Mucosa of rectum (tissue), 2 donors: ENCODE data around the gene IL1RN.

Experiments used
- H3K27ac ChIP-seq, 2 donors: one replicate each; pipeline ENCODE4 v1.7.0; 2013; ENCODE audit warnings: inconsistent platforms in 2 of 2, low read depth in 2 of 2, low read length in 2 of 2
- H3K27me3 ChIP-seq, 2 donors: one replicate each; pipeline ENCODE4 v1.7.0; 2013; ENCODE audit warnings: low read length in 2 of 2; ENCODE audit not compliant: control insufficient read depth in 2 of 2, insufficient read depth in 2 of 2
- H3K36me3 ChIP-seq, 2 donors: one replicate each; pipeline ENCODE4 v1.7.0; 2013; ENCODE audit warnings: low read length in 2 of 2; ENCODE audit not compliant: control insufficient read depth in 2 of 2, insufficient read depth in 2 of 2
- H3K4me1 ChIP-seq, 2 donors: one replicate each; pipeline ENCODE4 v1.7.0; 2013; ENCODE audit warnings: low read length in 2 of 2, mild to moderate bottlenecking in 1 of 2; ENCODE audit not compliant: control insufficient read depth in 2 of 2, insufficient read depth in 2 of 2
- H3K4me3 ChIP-seq, 2 donors: one replicate each; pipeline ENCODE4 v1.7.0; 2013; ENCODE audit warnings: low read length in 2 of 2
- H3K9ac ChIP-seq, 2 donors: one replicate each; pipeline ENCODE4 v1.7.0; 2013; ENCODE audit warnings: low read length in 2 of 2, low read depth in 1 of 2, mild to moderate bottlenecking in 1 of 2
- H3K9me3 ChIP-seq, 2 donors: one replicate each; pipeline ENCODE4 v1.7.0; 2013; ENCODE audit warnings: low read length in 2 of 2; ENCODE audit not compliant: control insufficient read depth in 2 of 2
- donor health status: healthy.
- donor health status: Normal muscosa, but diverticular disease.

IL1RN gene

DNA sequence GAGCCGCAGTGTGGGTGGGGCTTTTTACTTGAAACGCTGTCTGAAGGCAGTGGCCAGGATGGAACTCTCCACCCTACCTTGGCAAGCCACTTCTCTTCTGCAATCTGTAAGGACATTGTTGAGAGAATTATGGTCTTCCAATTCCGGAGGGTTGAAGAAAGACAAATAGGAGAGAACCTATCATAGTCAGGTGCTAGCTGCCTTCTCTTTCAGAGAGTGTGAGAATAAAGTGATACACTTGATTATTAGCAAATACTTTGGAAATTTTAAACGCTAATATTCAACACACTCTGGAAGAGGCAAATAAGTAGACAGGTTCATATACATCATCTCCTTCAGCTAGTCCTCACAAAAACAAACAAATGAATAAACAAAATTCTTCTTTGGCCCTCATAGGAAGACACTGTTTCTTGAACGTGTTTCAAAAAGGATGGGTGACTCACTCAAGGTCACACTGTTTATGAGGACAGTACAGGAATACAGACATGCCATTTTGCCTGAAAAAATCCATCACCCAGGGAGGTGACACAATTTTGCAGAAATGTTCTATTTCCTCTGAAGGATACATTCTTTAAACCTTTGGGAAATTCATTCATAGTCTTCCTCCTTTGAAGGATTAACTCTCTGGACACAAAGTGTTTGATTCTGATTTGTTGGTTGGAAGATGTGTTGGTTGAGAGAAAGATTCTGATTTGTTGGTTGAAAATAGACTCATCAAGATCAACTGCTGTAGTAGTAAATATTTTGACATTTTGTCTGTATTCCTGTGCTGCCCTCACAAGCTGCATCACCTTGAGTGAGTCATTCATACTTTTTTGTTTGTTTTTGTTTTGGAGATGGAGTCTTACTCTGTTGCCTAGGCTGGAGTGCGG lies 2.2 kb upstream of the IL1RN start:
- Histone ChIP-seq H3K27ac (no peak overlapping the region), H3K27me3 (no peaks in the 10 kb centered on the region), H3K4me1 (peaks cover 0 to 4% of the 10 kb centered on the region in 2 donors), H3K36me3 (no peaks in the 10 kb centered on the region), H3K9ac (no peak overlapping the region), H3K4me3 (no peak overlapping the region), H3K9me3 (no peaks in the 10 kb centered on the region)

DNA sequence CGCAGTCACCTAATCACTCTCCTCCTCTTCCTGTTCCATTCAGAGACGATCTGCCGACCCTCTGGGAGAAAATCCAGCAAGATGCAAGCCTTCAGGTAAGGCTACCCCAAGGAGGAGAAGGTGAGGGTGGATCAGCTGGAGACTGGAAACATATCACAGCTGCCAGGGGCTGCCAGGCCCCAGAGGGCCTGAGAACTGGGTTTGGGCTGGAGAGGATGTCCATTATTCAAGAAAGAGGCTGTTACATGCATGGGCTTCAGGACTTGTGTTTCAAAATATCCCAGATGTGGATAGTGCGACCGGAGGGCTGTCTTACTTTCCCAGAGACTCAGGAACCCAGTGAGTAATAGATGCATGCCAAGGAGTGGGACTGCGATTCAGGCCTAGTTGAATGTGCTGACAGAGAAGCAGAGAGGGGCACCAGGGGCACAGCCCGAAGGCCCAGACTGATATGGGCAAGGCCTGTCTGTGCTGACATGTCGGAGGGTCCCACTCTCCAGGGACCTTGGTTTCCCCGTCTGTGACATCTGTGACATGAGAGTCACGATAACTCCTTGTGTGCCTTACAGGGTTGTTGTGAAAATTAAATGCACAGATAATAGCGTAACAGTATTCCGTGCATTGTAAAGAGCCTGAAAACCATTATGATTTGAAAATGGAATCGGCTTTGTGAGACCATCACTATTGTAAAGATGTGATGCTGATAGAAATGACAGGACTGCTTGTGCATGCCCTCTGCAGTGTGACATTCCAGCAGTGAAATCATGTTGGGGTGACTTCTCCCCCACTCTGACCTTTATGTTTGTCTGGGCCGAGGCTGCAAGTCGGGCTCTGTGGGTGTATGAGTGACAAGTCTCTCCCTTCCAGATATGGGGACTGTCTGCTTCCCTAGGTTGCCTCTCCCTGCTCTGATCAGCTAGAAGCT lies 510 bp downstream of the IL1RN start:
- H3K27me3 ChIP-seq = no peaks in the 10 kb centered on the region
- no peak overlapping the region for H3K9ac ChIP-seq
- H3K4me1 ChIP-seq = peaks cover 0 to 4% of the 10 kb centered on the region in 2 donors
- H3K27ac ChIP-seq = no peak overlapping the region
- H3K4me3 ChIP-seq = no peak overlapping the region
- H3K9me3 ChIP-seq = no peaks in the 10 kb centered on the region
- no peaks in the 10 kb centered on the region for H3K36me3 ChIP-seq

DNA sequence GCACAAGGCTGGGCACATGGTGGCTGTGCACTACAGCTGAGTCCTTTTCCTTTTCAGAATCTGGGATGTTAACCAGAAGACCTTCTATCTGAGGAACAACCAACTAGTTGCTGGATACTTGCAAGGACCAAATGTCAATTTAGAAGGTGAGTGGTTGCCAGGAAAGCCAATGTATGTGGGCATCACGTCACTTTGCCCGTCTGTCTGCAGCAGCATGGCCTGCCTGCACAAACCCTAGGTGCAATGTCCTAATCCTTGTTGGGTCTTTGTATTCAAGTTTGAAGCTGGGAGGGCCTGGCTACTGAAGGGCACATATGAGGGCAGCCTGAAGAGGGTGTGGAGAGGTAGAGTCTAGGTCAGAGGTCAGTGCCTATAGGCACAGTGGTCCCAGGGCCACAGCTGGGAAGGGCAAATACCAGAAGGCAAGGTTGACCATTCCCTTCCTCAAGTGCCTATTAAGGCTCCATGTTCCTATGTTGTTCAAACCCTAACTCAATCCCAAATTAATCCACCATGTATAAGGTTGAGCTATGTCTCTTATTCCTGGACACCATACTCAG lies 2.2 kb downstream of the IL1RN start:
- Histone ChIP-seq H3K36me3 (no peaks in the 10 kb centered on the region), H3K27me3 (no peaks in the 10 kb centered on the region), H3K4me3 (no peak overlapping the region), H3K9ac (no peak overlapping the region), H3K9me3 (no peaks in the 10 kb centered on the region), H3K4me1 (peaks cover 1 to 3% of the 10 kb centered on the region in 2 donors), H3K27ac (no peak overlapping the region)

DNA sequence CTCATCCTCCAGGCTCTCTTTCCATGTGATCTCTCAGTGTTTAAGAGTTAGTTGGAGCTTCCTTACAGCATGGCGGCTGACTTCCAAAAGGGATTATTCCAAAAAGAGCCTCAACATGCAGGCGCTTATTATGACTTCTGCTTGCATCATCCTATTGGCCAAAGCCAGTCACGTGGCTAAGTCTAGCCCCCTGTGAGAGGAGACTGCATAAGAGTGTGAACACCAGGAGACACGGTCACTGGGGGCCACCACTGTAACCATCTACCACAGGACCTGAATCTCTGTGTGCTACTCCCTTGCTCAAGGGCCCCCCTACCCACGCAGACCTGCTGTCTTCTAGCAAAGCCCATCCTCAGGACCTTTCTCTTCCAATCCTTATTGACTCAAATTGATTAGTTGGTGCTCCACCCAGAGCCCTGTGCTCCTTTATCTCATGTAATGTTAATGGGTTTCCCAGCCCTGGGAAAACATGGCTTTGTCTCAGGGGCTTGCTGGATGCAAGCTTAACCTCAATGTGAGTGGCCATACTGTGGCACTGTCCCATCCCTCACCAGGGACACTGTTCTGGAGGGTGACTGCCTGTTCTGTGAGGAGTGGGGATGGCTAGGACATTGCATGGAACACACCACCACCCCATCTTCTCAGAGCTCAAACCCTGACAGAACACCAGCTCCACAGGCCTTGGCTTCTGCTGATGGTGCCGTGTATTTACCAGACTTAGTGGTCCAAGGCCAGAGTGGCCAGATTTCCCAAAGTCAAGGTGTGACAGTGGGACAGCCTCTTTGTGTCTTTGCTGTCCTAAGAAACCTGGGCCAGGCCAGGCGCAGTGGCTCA lies 4.2 kb downstream of the IL1RN start:
- peaks cover 0 to 3% of the 10 kb centered on the region in 2 donors for H3K4me1 ChIP-seq
- no peak overlapping the region for H3K9ac ChIP-seq
- H3K27me3 ChIP-seq = no peaks in the 10 kb centered on the region
- no peaks in the 10 kb centered on the region for H3K9me3 ChIP-seq
- no peaks in the 10 kb centered on the region for H3K36me3 ChIP-seq
- no peak overlapping the region for H3K27ac ChIP-seq
- no peak overlapping the region for H3K4me3 ChIP-seq

DNA sequence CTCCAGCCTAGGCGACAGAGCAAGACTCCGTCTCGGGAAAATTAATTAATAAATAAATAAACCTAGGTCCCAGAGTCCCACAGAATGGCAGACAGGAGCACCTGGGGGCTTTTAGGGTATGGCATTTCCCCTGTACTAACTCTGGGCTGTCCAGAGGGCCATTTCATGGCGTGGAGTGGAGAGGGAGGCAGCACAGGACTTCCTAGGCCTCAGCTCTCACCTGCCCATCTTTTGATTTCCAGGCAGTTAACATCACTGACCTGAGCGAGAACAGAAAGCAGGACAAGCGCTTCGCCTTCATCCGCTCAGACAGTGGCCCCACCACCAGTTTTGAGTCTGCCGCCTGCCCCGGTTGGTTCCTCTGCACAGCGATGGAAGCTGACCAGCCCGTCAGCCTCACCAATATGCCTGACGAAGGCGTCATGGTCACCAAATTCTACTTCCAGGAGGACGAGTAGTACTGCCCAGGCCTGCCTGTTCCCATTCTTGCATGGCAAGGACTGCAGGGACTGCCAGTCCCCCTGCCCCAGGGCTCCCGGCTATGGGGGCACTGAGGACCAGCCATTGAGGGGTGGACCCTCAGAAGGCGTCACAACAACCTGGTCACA lies 5.1 kb downstream of the IL1RN start:
- Histone ChIP-seq H3K4me3 (no peak overlapping the region), H3K36me3 (no peaks in the 10 kb centered on the region), H3K4me1 (peaks cover 0 to 3% of the 10 kb centered on the region in 2 donors), H3K27ac (no peak overlapping the region), H3K9ac (no peak overlapping the region), H3K9me3 (no peaks in the 10 kb centered on the region), H3K27me3 (no peaks in the 10 kb centered on the region)

DNA sequence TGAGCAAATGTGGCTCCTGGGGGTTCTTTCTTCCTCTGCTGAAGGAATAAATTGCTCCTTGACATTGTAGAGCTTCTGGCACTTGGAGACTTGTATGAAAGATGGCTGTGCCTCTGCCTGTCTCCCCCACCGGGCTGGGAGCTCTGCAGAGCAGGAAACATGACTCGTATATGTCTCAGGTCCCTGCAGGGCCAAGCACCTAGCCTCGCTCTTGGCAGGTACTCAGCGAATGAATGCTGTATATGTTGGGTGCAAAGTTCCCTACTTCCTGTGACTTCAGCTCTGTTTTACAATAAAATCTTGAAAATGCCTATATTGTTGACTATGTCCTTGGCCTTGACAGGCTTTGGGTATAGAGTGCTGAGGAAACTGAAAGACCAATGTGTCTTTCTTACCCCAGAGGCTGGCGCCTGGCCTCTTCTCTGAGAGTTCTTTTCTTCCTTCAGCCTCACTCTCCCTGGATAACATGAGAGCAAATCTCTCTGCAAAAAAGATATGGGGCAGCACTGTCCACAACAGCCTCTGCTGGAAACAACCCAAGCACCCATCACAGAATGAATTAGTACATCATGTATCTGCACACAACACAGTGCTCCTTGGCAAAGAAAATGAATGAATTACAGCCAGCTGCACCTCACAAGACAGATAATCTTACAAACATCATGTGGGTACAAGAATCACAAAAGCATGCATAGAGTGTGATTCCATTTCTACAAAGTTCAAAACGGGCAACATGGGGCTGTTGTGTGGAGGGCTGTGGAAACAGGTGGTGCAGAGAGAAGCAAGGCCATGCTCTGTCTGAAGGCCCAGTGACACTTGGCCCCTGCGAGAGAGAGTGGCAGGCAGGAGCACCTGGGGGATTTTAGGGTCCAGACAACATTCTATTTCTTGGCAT lies 6.6 kb downstream of the IL1RN start:
- H3K27me3 ChIP-seq = no peaks in the 10 kb centered on the region
- H3K4me1 ChIP-seq = peaks cover 5 to 10% of the 10 kb centered on the region in 2 donors
- no peaks in the 10 kb centered on the region for H3K9me3 ChIP-seq
- no peak overlapping the region for H3K9ac ChIP-seq
- no peaks in the 10 kb centered on the region for H3K36me3 ChIP-seq
- no peak overlapping the region for H3K27ac ChIP-seq
- H3K4me3 ChIP-seq = no peak overlapping the region

DNA sequence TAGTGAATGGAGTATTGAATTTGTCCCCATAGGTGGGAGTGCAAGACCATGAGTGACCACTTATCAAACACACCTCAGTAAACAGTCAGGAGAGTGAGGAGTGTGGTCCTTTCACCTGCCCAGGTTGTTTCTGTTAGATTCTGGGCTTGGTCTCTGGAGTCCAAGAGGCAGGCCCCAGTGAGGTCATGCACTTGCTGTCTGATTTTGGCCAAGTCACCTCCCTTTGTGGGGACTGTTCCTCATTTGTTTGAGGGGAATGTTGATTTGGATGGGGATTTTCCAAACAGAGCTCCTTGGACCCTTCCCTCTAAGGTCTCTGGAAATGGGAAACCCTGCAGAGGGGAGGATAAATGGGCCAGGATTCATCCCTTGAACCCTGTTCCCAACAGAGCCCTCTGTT lies 7.3 kb downstream of the IL1RN start:
- Histone ChIP-seq H3K27me3 (no peaks in the 10 kb centered on the region), H3K4me1 (peaks cover 5 to 11% of the 10 kb centered on the region in 2 donors), H3K36me3 (no peaks in the 10 kb centered on the region), H3K27ac (no peak overlapping the region), H3K9ac (no peak overlapping the region), H3K9me3 (no peaks in the 10 kb centered on the region), H3K4me3 (no peak overlapping the region)

DNA sequence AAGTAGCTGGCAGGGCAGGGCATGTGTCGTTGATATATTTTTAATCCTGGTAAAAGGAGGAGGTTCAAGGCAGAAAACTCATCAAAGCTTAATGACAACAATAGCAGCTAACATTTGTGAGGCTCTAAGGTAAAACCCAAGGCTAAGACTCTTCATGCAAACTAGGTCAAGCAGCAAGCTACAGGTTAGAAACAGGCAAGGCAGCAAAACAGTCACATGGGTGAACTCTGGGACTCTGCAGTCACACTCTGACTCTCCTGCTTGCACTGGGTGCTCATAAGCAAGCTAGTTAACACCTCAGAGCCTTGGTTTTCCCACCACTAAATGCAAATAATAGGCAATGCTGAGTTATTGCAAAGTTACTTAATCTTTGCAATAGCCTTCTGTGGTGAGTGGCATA lies 7.9 kb downstream of the IL1RN start:
- Histone ChIP-seq H3K36me3 (no peaks in the 10 kb centered on the region), H3K9ac (no peak overlapping the region), H3K27me3 (no peaks in the 10 kb centered on the region), H3K9me3 (no peaks in the 10 kb centered on the region), H3K27ac (no peak overlapping the region), H3K4me3 (no peak overlapping the region), H3K4me1 (peaks cover 5 to 11% of the 10 kb centered on the region in 2 donors)
